ENCODE results near the gene TRHDE.

The TRHDE gene

DNA sequence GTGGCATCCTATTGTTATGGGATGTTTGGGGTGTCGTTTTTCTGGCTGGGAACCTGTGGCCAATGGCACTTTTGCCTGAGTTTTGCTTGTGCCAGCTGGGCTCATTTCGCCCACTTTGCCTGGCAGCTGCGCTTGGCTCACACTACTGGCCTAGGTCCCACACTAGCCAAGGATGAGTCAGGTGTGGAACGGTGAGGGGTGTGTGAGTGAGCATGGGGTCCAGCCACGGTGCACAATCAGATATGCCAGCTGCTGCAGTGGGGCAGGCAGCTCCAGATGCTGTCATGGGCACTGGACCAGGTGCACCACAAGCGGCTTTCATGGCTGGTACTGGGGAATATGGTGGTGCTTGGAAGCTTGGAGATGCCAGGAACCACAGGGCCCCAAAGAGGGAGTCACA is 21.5 kb downstream of the TRHDE start:
- Histone ChIP-seq H3K9ac (ENCODE audit: low read length) (no peak overlapping the region), H3K9me3 (ENCODE audit: control insufficient read depth, low read length) (no peaks in the 10 kb centered on the region), H3K4me3 (ENCODE audit: low read length) (no peak overlapping the region), H3K27me3 (replicated peaks; ENCODE audit: control insufficient read depth, insufficient read depth, low read length) (no peaks in the 10 kb centered on the region), H3K36me3 (ENCODE audit: control insufficient read depth, insufficient read depth, low read length, severe bottlenecking) (no peaks in the 10 kb centered on the region), H3K4me1 (ENCODE audit: control insufficient read depth, insufficient read depth, low read length) (no peaks in the 10 kb centered on the region)
- no peak for DNase-seq (ENCODE audit: low read depth)

DNA sequence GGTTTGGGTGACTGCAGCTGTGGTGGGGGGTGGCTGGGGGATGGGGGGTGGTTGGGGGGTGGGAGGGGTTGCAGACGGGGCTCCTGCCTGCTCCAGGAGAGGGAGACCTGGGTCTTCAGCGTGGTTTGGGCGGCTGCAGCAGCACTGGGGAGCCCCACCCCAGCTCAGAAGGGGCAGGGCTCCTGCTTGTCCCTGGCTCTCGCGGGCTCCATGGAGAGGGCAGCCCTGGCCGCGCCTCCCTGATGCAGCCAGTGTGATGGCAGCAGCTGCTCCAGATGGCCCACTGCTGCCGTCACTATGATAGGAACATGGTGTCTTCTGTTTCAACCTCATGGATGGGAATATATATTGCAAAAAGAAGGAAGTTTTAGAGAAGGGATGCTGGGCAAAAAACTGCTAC is 22.9 kb downstream of the TRHDE start:
- DNase-seq (ENCODE audit: low read depth), result no peak
- Histone ChIP-seq H3K4me1 (ENCODE audit: control insufficient read depth, insufficient read depth, low read length) (no peaks in the 10 kb centered on the region), H3K9ac (ENCODE audit: low read length) (no peak overlapping the region), H3K4me3 (ENCODE audit: low read length) (no peak overlapping the region), H3K27me3 (replicated peaks; ENCODE audit: control insufficient read depth, insufficient read depth, low read length) (no peaks in the 10 kb centered on the region), H3K9me3 (ENCODE audit: control insufficient read depth, low read length) (no peaks in the 10 kb centered on the region), H3K36me3 (ENCODE audit: control insufficient read depth, insufficient read depth, low read length, severe bottlenecking) (no peaks in the 10 kb centered on the region)

DNA sequence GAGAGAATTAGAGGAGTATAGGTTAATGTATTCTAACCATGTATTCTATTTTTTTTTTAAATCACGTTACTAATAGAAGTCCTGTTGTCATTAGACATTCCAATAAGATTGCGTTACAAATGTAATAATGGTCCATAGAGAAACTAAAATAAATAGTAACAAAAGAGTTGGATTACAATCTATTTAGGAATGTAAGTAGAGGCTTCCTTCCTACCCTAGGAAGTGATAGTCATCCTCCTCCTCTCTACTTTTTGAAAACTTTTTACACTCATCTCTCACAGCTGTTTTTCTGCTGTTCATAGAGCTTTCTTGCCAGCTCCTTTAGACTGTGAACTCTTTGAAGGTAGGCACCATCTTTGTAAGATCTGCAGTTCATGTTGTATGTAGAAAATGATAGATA is 23.6 kb downstream of the TRHDE start:
- Histone ChIP-seq H3K9ac (ENCODE audit: low read length) (no peak overlapping the region), H3K36me3 (ENCODE audit: control insufficient read depth, insufficient read depth, low read length, severe bottlenecking) (no peaks in the 10 kb centered on the region), H3K27me3 (replicated peaks; ENCODE audit: control insufficient read depth, insufficient read depth, low read length) (no peaks in the 10 kb centered on the region), H3K9me3 (ENCODE audit: control insufficient read depth, low read length) (no peaks in the 10 kb centered on the region), H3K4me3 (ENCODE audit: low read length) (no peak overlapping the region), H3K4me1 (ENCODE audit: control insufficient read depth, insufficient read depth, low read length) (no peaks in the 10 kb centered on the region)
- DNase-seq (ENCODE audit: low read depth), result peak; percentile 32

DNA sequence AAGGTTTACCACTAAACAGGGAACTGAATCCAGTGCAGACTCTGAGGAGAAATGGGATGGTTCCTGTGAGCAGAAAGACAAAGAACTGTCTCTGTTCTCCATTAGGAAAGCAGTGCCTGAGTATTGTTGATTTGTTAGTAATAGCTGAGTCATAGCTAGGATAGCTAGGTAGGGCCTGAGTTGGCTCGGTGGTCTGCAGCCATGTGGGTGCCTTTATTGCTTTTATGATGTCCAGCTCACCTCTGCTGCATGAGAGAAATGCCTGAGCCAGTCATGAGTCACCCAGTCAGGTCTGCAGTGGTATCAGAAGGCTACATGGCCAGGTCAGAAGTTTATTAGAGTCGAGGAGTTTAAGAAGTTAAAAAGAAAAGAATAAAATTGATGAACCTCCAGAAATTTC is 24.2 kb downstream of the TRHDE start:
- H3K4me1 ChIP-seq (ENCODE audit: control insufficient read depth, insufficient read depth, low read length), result no peaks in the 10 kb centered on the region
- no peak overlapping the region for H3K9ac ChIP-seq (ENCODE audit: low read length)
- H3K27me3 ChIP-seq (replicated peaks; ENCODE audit: control insufficient read depth, insufficient read depth, low read length), result no peaks in the 10 kb centered on the region
- H3K36me3 ChIP-seq (ENCODE audit: control insufficient read depth, insufficient read depth, low read length, severe bottlenecking), result no peaks in the 10 kb centered on the region
- no peaks in the 10 kb centered on the region for H3K9me3 ChIP-seq (ENCODE audit: control insufficient read depth, low read length)
- H3K4me3 ChIP-seq (ENCODE audit: low read length), result no peak overlapping the region
- DNase-seq (ENCODE audit: low read depth), result no peak

DNA sequence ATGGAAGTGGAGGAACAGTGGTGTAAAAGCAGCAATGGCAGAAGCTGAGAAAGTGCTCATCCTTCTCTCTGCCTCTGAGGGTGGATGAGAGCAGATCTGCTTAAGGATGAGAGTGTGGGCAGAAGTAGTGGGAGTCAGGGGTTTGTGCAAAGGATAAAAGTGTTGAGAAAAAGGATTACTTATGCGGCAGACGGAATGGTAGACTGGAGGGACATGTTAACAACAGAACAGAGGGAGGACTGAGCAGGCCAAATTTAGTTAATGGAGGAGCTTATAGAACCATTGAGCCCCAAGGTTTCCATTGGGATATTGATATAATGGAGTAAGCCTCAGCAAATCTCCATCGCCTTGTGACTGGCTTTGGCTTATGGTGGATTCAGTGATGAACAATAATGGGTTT is 25.5 kb downstream of the TRHDE start:
- Histone ChIP-seq H3K9ac (ENCODE audit: low read length) (no peak overlapping the region), H3K4me1 (ENCODE audit: control insufficient read depth, insufficient read depth, low read length) (no peaks in the 10 kb centered on the region), H3K36me3 (ENCODE audit: control insufficient read depth, insufficient read depth, low read length, severe bottlenecking) (no peaks in the 10 kb centered on the region), H3K9me3 (ENCODE audit: control insufficient read depth, low read length) (no peaks in the 10 kb centered on the region), H3K27me3 (replicated peaks; ENCODE audit: control insufficient read depth, insufficient read depth, low read length) (no peaks in the 10 kb centered on the region), H3K4me3 (ENCODE audit: low read length) (no peak overlapping the region)
- no peak for DNase-seq (ENCODE audit: low read depth)

DNA sequence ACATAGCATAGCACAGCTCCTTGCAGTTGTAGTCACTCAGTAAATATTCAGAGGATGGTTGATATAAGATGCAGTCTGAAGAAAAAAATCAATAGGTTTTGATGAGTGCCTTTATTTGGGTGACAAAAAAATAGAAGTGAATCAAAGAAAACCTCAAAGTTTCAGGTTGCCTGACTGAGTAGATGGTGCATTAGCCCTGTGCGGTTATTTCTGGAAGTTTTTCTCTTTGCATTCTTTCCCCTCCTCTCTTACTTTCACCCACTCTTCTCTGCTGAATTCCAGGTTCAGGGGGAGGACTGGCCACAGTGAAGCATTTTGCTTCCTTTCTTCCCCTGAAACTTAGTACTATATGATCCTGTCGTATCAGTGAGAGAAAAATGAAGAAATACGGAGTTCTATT is 28.6 kb downstream of the TRHDE start:
- H3K4me1 ChIP-seq (ENCODE audit: control insufficient read depth, insufficient read depth, low read length), result no peaks in the 10 kb centered on the region
- H3K4me3 ChIP-seq (ENCODE audit: low read length), result no peak overlapping the region
- H3K9me3 ChIP-seq (ENCODE audit: control insufficient read depth, low read length), result no peaks in the 10 kb centered on the region
- H3K9ac ChIP-seq (ENCODE audit: low read length), result no peak overlapping the region
- no peaks in the 10 kb centered on the region for H3K36me3 ChIP-seq (ENCODE audit: control insufficient read depth, insufficient read depth, low read length, severe bottlenecking)
- no peaks in the 10 kb centered on the region for H3K27me3 ChIP-seq (replicated peaks; ENCODE audit: control insufficient read depth, insufficient read depth, low read length)
- DNase-seq (ENCODE audit: low read depth), result no peak

DNA sequence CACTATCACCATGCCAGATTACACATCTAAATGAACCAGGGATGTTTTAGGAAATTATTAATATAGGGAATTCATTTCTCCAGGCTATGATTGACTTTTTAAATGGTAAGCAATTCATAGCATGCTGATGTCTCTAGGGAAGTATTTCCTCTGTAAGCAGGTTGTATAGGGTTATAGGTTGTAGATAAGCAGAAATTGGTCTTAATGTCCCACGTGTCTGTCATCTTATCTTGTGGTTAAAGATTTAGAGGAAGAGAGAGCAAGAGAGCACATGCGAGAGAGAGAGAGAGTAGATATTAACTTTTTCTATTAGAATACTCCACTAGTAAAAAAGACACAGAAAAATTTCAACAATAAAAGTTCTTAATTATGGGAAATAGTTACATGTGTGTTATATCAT is 32.6 kb downstream of the TRHDE start:
- Histone ChIP-seq H3K4me3 (ENCODE audit: low read length) (no peak overlapping the region), H3K36me3 (ENCODE audit: control insufficient read depth, insufficient read depth, low read length, severe bottlenecking) (no peaks in the 10 kb centered on the region), H3K4me1 (ENCODE audit: control insufficient read depth, insufficient read depth, low read length) (no peaks in the 10 kb centered on the region), H3K9ac (ENCODE audit: low read length) (no peak overlapping the region), H3K27me3 (replicated peaks; ENCODE audit: control insufficient read depth, insufficient read depth, low read length) (no peaks in the 10 kb centered on the region), H3K9me3 (ENCODE audit: control insufficient read depth, low read length) (no peaks in the 10 kb centered on the region)
- DNase-seq (ENCODE audit: low read depth), result no peak

DNA sequence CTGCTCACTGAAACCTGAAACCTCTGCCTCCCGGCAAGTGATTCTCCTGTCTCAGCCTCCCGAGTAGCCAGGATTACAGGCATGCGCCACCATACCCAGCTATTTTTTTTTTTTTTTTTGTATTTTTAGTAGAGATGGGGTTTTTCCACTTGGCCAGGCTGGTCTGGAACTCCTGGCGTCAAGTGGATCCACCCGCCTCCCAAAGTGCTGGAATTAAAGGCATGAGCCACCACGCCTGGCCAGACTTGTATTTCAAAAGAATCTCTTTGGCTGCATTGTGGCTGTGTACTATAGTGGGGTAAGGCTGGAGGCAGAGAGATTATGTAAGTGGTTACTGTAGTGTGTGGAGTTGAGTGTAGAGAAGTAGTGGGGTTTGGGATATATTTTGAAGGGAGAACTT is 35.1 kb downstream of the TRHDE start:
- Histone ChIP-seq H3K9me3 (ENCODE audit: control insufficient read depth, low read length) (no peaks in the 10 kb centered on the region), H3K36me3 (ENCODE audit: control insufficient read depth, insufficient read depth, low read length, severe bottlenecking) (no peaks in the 10 kb centered on the region), H3K4me1 (ENCODE audit: control insufficient read depth, insufficient read depth, low read length) (no peaks in the 10 kb centered on the region), H3K4me3 (ENCODE audit: low read length) (no peak overlapping the region), H3K27me3 (replicated peaks; ENCODE audit: control insufficient read depth, insufficient read depth, low read length) (no peaks in the 10 kb centered on the region), H3K9ac (ENCODE audit: low read length) (no peak overlapping the region)
- no peak for DNase-seq (ENCODE audit: low read depth)

DNA sequence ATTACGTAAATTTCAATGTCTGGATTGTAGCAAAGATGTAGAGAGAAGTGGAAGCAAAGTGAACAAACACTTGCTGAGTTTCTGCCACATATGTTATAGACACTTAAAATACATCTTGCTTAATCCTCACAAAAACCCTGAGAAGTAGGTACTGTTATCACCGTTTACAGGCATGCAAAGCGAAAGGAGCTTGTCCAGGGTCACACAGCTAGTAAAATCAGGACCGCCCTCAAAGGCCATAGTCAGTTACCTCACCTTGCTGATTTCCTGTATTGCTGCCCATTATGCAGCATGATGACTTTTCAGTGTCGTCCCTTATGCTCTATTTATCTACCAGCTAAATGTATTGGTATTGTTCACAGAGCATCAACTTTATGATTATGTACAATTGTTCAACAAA is 39.8 kb downstream of the TRHDE start:
- no peaks in the 10 kb centered on the region for H3K27me3 ChIP-seq (replicated peaks; ENCODE audit: control insufficient read depth, insufficient read depth, low read length)
- H3K36me3 ChIP-seq (ENCODE audit: control insufficient read depth, insufficient read depth, low read length, severe bottlenecking), result no peaks in the 10 kb centered on the region
- no peak overlapping the region for H3K9ac ChIP-seq (ENCODE audit: low read length)
- H3K4me3 ChIP-seq (ENCODE audit: low read length), result no peak overlapping the region
- H3K9me3 ChIP-seq (ENCODE audit: control insufficient read depth, low read length), result no peaks in the 10 kb centered on the region
- peaks cover 2% of the 10 kb centered on the region for H3K4me1 ChIP-seq (ENCODE audit: control insufficient read depth, insufficient read depth, low read length)
- no peak for DNase-seq (ENCODE audit: low read depth)

DNA sequence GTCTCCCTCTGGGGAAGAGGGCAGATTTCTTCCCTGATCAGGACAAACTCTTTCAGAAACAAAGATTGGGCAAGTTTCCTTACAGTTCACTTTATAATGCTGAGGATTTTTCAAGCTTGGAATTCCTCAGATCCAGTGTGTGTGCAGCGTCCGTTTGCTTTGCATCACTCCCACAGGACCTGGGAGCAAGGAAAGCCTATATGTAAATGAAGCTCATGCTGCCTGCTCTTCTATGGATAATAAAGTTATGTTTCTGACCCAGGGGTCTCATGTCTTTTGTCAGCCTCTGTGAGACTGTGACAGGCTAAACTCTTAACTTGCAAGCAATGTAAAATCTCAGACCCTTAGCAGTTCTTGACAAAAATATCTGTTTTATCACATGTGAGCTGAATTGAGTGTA is 41.6 kb downstream of the TRHDE start:
- Histone ChIP-seq H3K36me3 (ENCODE audit: control insufficient read depth, insufficient read depth, low read length, severe bottlenecking) (no peaks in the 10 kb centered on the region), H3K27me3 (replicated peaks; ENCODE audit: control insufficient read depth, insufficient read depth, low read length) (no peaks in the 10 kb centered on the region), H3K9me3 (ENCODE audit: control insufficient read depth, low read length) (no peaks in the 10 kb centered on the region), H3K4me3 (ENCODE audit: low read length) (no peak overlapping the region), H3K9ac (ENCODE audit: low read length) (no peak overlapping the region), H3K4me1 (ENCODE audit: control insufficient read depth, insufficient read depth, low read length) (peaks cover 2% of the 10 kb centered on the region)
- DNase-seq (ENCODE audit: low read depth), result peak; percentile 43

DNA sequence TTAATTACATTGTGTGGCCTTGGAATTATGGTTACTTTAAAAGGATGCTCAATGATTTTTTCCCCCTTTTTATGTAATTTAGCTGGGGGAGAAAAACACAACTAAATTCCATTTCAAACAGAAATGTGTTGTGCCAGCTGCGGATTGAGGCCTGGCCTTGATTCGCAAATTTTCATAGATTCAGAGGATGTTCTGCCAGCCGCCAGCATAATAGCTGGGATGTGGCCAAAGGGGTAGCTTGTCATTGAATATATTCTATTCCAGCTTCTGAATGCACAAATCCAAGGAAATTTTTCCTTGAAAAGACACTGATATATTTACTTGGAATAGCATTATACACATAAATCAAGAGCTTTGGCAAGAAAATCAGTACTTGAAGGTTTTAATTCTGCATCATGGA is 43.7 kb downstream of the TRHDE start:
- H3K9ac ChIP-seq (ENCODE audit: low read length), result no peak overlapping the region
- no peaks in the 10 kb centered on the region for H3K9me3 ChIP-seq (ENCODE audit: control insufficient read depth, low read length)
- H3K4me1 ChIP-seq (ENCODE audit: control insufficient read depth, insufficient read depth, low read length), result peaks cover 2% of the 10 kb centered on the region
- no peaks in the 10 kb centered on the region for H3K27me3 ChIP-seq (replicated peaks; ENCODE audit: control insufficient read depth, insufficient read depth, low read length)
- no peaks in the 10 kb centered on the region for H3K36me3 ChIP-seq (ENCODE audit: control insufficient read depth, insufficient read depth, low read length, severe bottlenecking)
- H3K4me3 ChIP-seq (ENCODE audit: low read length), result no peak overlapping the region
- DNase-seq (ENCODE audit: low read depth), result no peak

DNA sequence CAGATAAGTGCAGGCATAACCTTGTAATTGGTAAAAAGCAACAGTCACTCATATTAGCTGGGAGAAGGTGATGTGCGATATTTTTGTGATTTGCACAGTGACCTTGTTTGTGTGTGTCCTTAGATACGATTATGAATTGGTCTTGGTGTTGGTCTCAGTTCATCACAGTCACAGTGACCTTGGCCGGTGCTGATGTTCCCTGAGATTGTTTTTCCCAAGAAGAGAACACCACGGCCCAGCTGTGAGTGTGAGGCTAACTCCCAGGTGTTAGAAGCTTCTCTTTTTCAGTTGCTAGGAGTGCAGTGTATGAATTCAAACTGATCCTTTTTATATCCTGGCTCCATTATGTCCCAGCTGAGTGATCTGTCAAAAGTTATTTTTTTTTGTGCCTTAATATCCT is 46.2 kb downstream of the TRHDE start:
- Histone ChIP-seq H3K27me3 (replicated peaks; ENCODE audit: control insufficient read depth, insufficient read depth, low read length) (no peaks in the 10 kb centered on the region), H3K4me3 (ENCODE audit: low read length) (no peak overlapping the region), H3K9ac (ENCODE audit: low read length) (no peak overlapping the region), H3K4me1 (ENCODE audit: control insufficient read depth, insufficient read depth, low read length) (peaks cover 2% of the 10 kb centered on the region), H3K9me3 (ENCODE audit: control insufficient read depth, low read length) (no peaks in the 10 kb centered on the region), H3K36me3 (ENCODE audit: control insufficient read depth, insufficient read depth, low read length, severe bottlenecking) (no peaks in the 10 kb centered on the region)
- no peak for DNase-seq (ENCODE audit: low read depth)
